Activated CD8-positive, alpha-beta memory T cell treated with anti-CD3 and anti-CD28 coated beads for 24 hours (primary cell): ENCODE data around the gene SLC29A1.

ENCODE experiments used
- DNase-seq: peaks from one replicate; pipeline ENCODE4 v3.0.0-alpha.2; 2020

The SLC29A1 gene

GRCh38 chr6:44270526-44271405, 47.4 kb downstream of the SLC29A1 start:
- no peak for DNase-seq

GRCh38 chr6:44271406-44271723, 48.0 kb downstream of the SLC29A1 start:
- no peak for DNase-seq

GRCh38 chr6:44271914-44272313, 48.5 kb downstream of the SLC29A1 start:
- no peak for DNase-seq

- DNase-seq = no peak
Observed at GRCh38 chr6:44272529-44272928, 49.1 kb downstream of the SLC29A1 start.

- DNase-seq = no peak
Observed at GRCh38 chr6:44272999-44273566, 49.7 kb downstream of the SLC29A1 start.

GRCh38 chr6:44273617-44274016, 50.2 kb downstream of the SLC29A1 start:
- DNase-seq = no peak

GRCh38 chr6:44275271-44275748, 51.9 kb downstream of the SLC29A1 start:
- peak; percentile 58 for DNase-seq

- peak; percentile 67 for DNase-seq
Observed at GRCh38 chr6:44275749-44276648, 52.6 kb downstream of the SLC29A1 start.

GRCh38 chr6:44276667-44277640, 53.6 kb downstream of the SLC29A1 start:
- no peak for DNase-seq

- DNase-seq = no peak
Observed at GRCh38 chr6:44277763-44278162, 54.4 kb downstream of the SLC29A1 start.

GRCh38 chr6:44278315-44278714, 54.9 kb downstream of the SLC29A1 start:
- no peak for DNase-seq

- DNase-seq = no peak
Observed at GRCh38 chr6:44278774-44279697, 55.6 kb downstream of the SLC29A1 start.
